Cerebellar nuclear complex (tissue), 1 donor: ENCODE data around the gene UQCC5.

Source experiments
- DNase-seq, 2 experiments: peaks; one replicate each; lab custom pipeline; 2025; lab: John Stamatoyannopoulos, UW

UQCC5 gene, protein sequence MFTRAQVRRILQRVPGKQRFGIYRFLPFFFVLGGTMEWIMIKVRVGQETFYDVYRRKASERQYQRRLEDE

DNA sequence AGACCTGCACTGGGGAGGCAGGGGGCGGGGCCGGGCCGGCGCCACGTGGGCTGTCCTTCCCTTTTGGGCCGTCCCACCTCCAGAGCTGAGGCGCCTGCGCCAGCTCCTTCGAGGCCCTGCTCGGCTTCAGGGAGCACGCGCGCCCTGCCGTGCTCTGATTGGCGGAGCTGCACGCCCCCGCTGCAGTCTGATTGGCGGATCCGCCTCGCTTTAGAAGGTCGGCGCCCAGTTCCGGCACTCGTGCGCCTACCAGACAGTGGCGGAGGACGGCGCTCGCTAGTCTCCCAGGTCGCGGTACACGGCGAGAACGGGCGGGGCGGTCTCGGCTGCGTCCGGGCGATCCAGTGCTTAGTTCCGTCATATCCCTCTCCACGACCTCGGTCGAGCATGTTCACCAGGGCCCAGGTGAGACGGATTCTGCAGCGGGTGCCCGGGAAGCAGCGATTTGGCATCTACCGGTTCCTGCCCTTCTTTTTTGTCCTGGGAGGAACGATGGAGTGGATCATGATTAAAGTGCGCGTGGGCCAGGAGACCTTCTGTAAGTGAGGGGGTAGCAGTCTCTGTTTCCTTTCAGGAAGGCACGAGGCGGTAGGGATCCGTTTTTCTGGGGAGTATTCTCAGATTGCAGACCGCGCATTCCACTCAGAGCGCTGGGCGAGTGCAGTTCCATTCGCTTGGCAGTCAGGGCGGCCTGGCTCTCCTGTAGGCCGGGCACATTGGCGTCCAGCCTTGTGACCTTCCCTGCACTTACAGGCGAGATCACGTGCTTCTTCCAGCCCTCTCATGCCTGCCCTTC, at the start of gene UQCC5:
Gene UQCC5 (plus strand): TSS at position 237 of the 796 bp plus-strand sequence. CDS start 151 bp downstream, at position 388.
- peak; percentile 88 to 94 for DNase-seq

DNA sequence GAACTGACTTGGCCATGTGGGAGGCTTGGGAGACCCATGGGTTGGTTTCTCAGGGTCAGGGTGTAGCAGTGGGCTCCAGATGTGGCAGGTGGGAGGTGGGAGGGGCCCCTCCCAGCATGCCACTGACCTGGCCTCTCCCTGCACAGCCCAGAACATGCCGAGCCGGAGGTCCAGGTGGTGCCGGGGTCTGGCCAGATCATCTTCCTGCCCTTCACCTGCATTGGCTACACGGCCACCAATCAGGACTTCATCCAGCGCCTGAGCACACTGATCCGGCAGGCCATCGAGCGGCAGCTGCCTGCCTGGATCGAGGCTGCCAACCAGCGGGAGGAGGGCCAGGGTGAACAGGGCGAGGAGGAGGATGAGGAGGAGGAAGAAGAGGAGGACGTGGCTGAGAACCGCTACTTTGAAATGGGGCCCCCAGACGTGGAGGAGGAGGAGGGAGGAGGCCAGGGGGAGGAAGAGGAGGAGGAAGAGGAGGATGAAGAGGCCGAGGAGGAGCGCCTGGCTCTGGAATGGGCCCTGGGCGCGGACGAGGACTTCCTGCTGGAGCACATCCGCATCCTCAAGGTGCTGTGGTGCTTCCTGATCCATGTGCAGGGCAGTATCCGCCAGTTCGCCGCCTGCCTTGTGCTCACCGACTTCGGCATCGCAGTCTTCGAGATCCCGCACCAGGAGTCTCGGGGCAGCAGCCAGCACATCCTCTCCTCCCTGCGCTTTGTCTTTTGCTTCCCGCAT, 49.2 kb upstream of the UQCC5 start:
- no peak for DNase-seq

DNA sequence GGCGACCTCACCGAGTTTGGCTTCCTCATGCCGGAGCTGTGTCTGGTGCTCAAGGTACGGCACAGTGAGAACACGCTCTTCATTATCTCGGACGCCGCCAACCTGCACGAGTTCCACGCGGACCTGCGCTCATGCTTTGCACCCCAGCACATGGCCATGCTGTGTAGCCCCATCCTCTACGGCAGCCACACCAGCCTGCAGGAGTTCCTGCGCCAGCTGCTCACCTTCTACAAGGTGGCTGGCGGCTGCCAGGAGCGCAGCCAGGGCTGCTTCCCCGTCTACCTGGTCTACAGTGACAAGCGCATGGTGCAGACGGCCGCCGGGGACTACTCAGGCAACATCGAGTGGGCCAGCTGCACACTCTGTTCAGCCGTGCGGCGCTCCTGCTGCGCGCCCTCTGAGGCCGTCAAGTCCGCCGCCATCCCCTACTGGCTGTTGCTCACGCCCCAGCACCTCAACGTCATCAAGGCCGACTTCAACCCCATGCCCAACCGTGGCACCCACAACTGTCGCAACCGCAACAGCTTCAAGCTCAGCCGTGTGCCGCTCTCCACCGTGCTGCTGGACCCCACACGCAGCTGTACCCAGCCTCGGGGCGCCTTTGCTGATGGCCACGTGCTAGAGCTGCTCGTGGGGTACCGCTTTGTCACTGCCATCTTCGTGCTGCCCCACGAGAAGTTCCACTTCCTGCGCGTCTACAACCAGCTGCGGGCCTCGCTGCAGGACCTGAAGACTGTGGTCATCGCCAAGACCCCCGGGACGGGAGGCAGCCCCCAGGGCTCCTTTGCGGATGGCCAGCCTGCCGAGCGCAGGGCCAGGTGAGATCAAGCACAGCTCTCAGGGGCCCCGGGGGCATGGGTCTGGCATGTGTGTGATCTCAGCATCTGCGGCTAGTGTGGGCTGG, 48.4 kb upstream of the UQCC5 start:
- no peak for DNase-seq

DNA sequence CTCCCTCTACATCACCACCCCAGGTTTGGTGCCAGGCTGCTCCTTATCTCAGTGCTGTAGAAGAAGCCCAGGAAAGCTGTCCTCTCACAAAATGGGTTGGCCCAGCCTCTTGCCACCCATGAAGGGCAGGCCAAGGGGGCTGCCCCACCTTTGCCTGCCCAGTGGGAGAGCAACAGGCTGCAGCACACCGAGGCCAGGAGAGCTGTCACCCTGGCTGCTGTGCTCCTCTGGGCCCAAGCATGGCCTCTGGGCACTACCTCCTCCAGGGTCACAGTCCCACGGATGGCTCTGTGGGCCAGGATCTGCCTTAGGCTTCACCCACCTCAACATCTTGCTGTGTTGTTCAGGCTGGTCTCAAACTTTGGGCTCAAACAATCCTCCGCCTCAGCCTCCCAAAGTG, 47.7 kb upstream of the UQCC5 start:
- DNase-seq, result no peak

DNA sequence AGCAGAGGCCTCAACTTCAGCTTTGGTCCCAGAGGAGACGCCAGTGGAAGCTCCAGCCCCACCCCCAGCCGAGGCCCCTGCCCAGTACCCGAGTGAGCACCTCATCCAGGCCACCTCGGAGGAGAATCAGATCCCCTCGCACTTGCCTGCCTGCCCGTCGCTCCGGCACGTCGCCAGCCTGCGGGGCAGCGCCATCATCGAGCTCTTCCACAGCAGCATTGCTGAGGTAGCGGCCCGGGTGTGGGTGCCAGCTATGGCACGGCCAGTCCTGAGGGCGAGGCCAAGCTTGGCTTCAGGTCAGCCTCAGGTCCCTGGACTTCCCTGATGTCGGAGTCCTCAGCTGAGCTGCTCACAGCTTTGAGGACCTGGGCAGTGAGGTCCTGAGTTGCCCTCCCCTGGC, 47.0 kb upstream of the UQCC5 start:
- DNase-seq, result no peak

DNA sequence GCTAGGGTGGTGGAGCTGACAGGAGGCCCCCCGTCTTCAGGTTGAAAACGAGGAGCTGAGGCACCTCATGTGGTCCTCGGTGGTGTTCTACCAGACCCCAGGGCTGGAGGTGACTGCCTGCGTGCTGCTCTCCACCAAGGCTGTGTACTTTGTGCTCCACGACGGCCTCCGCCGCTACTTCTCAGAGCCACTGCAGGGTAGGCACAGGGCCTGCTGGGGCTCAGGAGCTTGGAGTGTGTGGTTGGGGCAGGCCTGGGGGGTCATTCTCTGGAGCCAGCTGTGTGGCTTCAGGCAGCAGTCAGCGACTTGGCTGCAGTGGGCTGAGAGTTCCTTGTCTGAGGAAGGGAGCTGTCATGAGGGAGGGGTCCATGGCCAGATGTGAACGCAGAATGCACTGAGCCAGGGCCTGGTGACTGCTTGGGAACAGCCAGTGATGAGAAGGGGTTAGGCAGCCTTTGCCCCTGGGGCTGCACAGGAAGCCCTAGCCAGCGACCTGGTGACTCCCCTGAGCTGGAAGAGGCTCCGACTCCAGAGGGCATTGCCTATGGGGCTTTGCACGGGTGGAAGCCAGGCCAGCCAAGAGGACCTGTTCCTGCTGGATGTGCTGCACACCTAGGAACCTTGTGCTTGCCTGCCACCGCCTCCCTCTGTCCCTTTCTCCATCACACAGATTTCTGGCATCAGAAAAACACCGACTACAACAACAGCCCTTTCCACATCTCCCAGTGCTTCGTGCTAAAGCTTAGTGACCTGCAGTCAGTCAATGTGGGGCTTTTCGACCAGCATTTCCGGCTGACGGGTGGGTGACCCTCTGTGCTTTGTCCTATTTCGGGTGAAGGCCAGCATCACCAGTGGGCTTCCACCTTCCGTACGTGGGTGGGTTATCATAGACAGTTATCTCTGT, 46.1 kb upstream of the UQCC5 start:
- DNase-seq, result no peak

DNA sequence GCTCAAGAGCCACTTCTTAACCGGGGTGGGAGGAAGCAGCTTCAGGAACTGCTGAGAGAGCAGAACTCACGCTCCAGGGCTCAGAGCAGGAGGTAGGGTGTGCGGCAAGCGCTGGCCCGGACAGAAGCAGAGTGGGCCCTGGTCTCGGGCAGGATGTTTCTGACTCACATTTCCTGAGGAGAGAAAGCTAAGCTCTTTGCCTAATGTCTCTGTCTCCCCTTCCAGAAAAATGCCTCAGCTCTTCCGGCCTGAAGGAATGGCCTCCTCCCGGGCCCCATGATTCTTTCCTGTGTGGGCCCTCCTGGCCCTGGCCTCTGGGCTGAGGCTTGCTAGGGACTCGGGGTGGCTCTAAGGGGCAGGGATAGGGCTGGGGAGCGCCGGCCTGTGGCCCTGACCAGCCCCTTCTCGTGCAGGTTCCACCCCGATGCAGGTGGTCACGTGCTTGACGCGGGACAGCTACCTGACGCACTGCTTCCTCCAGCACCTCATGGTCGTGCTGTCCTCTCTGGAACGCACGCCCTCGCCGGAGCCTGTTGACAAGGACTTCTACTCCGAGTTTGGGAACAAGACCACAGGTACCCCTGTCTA, 45.4 kb upstream of the UQCC5 start:
- DNase-seq, result no peak

DNA sequence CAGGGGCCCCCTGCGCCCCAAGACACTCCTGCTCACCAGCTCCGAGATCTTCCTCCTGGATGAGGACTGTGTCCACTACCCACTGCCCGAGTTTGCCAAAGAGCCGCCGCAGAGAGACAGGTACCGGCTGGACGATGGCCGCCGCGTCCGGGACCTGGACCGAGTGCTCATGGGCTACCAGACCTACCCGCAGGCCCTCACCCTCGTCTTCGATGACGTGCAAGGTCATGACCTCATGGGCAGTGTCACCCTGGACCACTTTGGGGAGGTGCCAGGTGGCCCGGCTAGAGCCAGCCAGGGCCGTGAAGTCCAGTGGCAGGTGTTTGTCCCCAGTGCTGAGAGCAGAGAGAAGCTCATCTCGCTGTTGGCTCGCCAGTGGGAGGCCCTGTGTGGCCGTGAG, 44.3 kb upstream of the UQCC5 start:
- no peak for DNase-seq

DNA sequence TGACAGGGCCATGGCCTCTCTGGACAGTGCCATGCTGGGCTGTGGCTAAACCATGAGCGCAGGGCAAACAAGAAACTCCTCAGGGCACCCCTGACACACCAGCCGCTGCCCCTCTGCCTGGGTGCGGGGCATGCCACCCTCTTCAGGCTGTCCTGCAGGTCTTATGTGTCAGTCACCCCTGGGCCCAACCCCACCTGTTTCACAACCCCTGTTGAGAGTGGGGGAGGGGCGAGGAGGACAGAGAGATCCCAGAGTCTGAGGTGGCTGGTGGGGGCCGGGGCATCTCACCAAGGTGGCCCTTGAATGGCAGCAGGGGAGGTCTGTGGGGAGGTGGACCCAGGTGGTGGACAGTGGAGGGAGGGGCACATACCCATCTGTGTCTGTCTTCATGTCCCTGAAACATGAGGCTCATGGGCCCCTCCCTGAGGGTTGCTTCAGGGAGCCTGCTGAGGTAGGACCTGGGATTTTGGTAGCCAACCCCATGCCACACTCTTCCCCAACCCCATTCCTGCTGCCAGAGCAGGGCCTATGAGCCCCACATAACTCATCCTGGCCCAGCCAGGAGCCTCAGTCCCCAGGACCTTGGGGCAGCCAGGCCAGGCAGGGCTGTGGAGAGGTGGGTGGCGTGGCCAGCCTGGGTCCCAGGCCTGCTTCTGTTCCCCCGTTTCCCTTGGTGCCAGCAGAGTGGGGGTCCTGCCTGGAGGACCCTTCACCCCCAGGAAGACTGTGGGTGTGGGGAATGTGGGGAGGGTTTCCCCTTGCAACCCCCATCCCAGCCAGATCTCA, 43.0 kb upstream of the UQCC5 start:
- DNase-seq, result no peak

DNA sequence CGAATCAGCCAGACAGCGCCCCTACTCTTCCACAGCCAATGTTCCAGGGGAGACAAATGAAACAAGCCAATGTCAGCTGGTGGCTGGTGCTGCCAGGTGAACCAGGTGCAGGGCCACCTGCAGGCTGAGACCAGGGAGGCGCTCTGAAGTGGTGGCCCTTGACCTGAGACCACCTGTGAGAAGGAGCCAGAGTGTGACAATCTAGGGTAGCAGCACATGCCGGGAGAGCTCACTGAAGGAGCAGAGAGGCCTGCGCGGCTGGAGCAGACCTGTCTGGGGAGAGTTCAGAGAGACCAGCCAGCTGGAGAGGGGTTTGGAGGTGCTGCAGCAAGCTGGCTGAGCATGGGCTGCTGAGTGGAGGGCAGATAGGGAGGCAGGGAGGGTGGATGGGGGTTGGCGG, 42.0 kb upstream of the UQCC5 start:
- DNase-seq, result no peak

DNA sequence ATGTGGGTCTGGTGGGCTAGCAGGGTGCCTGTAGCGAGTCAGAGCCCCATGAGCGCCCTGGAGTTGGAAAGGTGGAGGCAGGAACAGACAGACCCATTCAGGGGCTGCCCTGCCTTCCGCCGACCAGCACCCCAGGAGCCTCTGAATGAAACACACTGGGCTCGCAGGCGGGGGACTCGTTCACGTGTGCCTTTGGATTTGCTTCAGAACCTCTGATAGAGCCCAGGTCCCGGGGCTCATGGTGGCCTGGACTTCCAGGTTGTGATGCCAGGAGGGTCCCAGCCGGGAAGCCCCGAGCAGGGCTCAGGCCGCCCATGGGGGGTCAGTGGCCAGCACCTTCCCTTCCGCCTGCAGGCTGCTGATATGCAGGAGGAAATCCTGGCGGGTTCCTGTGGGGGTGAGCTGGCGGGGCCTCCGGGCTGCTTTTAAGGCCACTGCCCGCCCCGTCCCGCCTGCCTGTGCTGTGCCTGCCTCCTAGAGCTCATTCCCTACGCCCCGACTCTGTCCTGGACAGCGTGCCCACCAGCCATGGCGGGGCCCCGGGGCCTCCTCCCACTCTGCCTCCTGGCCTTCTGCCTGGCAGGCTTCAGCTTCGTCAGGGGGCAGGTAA, 41.4 kb upstream of the UQCC5 start, which contains the start of gene STAB1:
Gene STAB1 (plus strand): TSS at position 453 of the 610 bp plus-strand sequence. CDS start 76 bp downstream, at position 529.
- DNase-seq, result no peak

DNA sequence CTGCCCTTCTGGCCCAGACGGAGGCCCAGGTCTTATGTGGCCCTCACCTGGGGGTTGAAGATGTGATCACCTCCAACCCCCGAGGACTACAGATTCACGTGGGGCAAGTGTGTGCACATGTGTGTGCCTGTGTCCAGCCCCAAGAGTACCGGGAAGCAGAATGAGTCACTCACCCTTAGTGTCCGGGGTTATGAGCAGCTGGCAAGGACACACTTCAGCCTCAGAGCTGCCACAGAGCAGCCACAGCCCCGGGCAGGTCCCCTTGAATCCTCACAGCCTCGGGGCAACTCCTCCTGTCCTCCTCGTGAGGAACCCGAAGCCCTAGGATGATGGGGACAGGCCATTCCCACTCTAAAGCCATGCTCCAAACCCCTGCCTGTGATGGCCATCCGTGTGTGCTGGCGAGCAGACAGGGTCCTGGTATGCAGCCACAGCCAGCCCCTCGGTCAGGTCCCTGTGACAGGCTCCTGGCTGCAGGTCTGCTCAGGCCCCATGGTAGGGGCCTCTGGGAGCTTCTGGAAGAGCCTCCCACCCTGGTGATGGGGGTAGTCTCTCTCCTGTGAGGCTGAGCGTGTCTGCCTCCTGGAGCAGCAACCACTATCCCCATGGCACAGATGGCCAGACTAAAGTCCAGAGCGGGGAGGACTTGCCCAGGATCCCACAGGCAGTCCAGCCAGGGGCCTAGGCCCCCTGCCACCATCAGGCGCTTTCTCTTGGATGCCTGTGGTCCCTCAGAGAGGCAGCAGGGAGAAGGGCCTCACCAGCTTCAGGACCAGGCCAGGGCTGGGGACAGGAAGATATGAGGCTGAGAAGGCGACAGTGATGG, 40.4 kb upstream of the UQCC5 start:
- no peak for DNase-seq

DNA sequence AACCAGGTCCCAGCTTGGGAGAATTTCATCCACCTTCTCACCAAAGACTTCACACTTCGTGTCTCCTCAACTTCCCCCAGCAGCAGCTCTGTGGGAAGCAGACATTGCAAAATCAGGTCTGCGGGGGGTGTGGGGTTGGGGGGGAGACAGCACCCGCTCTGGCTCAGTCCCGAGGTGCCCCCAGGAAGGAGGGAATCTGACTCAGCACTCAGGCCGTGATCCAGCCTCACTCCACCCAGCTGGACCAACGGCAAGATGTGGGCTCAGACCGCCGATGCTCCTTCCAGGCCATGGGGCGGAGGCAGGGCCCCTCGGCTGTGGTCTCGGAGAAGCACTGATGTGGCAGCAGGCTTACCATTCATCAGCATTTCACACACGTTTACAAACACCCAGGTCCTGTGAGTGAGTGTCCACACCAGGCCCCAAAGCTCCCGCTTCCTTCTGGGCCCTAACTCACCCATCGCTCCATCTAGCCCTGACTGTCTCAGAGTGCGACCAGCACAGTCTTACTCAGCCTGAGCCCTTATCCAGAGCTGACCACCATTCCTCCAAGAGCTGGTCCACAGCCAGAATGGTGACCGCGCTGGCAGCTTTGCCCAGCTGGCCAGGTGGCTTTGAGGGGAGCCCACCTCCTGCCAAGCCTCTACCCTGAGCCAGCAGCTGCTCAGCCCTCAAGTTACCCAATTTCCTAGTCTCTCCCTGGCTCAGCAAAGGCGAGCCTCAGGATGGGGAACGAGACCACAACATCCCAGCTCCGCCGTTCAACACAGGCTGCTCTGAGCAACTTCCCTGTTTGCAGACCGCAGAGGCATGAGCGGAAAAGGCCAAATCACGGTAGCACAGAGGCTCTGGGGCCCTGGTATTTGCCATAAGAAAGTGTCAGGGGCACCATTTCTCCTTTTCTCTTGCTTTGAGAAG, 38.0 kb upstream of the UQCC5 start:
- DNase-seq, result no peak

DNA sequence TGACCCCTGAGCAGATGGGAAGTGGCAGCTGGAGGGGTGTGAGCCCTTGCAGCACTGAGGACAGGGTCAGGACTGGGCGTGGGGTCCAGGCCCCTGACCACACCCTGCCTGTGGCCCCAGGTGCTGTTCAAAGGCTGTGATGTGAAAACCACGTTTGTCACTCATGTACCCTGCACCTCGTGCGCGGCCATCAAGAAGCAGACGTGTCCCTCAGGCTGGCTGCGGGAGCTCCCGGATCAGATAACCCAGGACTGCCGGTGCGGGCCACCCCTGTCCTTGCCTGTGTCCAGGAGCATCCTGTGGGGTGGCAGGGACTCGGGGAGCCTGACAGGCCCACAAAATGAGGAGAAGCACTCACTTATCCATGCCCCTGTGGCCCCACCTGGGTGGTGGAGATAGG, 35.4 kb upstream of the UQCC5 start:
- DNase-seq, result no peak

DNA sequence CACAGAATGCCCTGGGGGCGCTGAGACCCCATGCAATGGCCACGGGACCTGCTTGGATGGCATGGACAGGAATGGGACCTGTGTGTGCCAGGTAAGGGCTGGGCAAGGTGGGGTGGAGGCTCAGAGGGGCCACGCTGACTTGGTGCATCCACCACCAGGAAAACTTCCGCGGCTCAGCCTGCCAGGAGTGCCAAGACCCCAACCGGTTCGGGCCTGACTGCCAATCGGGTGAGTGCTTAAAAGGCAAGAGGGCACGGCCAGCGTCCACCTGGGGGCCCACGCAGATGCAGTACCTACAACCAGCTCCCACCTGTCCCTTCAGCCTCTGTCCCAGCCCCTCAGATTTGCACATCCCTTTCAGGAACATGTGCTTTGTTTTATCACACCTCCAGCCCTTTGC, 34.4 kb upstream of the UQCC5 start:
- DNase-seq, result no peak

DNA sequence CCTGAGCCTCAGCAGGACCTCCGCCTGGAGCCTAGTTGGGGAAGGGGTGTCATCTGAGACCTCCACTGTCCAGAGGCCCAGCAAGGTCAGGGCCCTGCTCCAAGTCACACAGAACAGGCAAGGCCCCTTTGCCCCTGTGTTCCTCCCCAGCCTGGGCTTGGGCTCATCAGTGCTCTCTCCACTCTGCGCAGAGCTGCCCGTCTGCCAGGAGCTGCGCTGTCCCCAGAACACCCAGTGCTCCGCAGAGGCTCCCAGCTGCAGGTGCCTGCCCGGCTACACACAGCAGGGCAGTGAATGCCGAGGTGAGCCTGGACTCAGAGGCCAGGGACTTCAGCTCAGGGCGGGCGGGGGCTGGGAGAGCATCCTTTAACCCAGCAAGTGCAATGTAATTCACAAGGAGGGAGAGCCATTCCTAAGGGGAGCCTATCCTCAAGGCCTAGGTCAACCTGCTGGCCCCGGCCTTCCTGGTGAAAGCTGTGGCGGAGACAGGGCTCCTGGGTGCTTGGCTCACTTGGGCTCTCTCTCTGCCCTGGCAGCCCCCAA, 33.5 kb upstream of the UQCC5 start:
- DNase-seq, result no peak

DNA sequence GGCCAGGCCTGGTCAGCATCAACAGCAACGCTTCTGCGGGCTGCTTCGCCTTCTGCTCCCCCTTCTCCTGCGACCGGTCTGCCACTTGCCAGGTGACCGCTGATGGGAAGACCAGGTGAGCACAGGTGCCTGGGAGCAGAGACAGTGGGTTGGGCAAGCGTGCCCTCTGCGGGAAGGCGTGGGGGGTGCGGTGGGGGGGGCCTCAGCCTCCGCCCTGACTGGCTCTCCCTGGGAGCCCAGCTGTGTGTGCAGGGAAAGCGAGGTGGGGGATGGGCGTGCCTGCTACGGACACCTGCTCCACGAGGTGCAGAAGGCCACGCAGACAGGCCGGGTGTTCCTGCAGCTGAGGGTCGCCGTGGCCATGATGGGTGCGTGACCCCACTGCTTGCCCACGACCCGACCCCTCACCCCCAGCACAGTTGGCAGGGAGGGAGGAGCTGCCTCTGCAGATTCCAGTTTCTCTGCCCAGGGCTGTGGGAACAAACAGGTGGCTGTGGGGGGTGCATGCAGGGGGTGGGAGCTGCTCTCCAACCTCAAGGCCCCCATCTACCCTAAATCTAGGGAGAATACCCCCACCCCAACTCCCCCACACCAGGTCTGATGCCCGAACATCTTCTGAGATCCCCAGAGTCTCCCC, 32.5 kb upstream of the UQCC5 start:
- DNase-seq, result no peak
